ENCODE measurements around the gene SI.

DNA sequence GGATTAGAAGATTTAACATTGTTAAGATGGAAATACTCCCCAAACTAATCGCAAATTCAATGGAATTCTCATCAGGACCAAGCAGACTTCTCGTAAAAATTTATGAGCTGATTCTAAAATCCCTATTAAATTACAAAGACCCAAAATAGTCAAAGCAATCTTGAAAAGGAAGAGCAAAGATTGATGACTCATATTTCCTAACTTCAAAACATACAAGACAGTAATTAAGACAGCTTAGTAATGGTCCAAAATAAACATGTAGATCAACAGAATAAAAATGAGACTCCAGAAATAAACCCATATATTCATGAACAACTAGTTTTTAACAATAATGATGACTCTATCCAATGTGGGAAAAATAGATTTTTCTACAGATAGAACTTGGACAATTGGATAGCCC is 148.7 kb downstream of the SI start:
- TF ChIP-seq, protein P1, sequence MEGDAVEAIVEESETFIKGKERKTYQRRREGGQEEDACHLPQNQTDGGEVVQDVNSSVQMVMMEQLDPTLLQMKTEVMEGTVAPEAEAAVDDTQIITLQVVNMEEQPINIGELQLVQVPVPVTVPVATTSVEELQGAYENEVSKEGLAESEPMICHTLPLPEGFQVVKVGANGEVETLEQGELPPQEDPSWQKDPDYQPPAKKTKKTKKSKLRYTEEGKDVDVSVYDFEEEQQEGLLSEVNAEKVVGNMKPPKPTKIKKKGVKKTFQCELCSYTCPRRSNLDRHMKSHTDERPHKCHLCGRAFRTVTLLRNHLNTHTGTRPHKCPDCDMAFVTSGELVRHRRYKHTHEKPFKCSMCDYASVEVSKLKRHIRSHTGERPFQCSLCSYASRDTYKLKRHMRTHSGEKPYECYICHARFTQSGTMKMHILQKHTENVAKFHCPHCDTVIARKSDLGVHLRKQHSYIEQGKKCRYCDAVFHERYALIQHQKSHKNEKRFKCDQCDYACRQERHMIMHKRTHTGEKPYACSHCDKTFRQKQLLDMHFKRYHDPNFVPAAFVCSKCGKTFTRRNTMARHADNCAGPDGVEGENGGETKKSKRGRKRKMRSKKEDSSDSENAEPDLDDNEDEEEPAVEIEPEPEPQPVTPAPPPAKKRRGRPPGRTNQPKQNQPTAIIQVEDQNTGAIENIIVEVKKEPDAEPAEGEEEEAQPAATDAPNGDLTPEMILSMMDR (IDR thresholded peaks at IDR 0.05), result no peak
- TF ChIP-seq ZFX (IDR thresholded peaks at IDR 0.05; ENCODE audit: borderline replicate concordance), result no peak
